Pancreas (tissue), 10 donors: ENCODE measurements around the gene TMPO. TPM values are rescaled to one million over a fixed set of nuclear protein-coding genes. Genes with fewer than 3 reads are reported as not detected.
A peak's percentile ranks its signal among the peaks of the same experiment; 100 is the strongest.
"Not testable (repeated sequence)": the region's sequence is repeated elsewhere in the genome, so short reads cannot be mapped to it uniquely, and the experiment has no call there.

Experiments
- ATAC-seq, 4 donors: fragments of 200-7000 bp; cut with Tn5 transposase; one replicate each; pipeline versions ENCODE4 v1.8.0 to v1.9.1; 2020; ENCODE audit warnings: mild to moderate bottlenecking in 4 of 4, moderate library complexity in 4 of 4
- DNase-seq, 6 donors: peaks; one replicate each; pipeline ENCODE4 v3.0.0-alpha.2; 2020
- FAIRE-seq: peaks from 2 replicates; lab custom pipeline; 2012; peaks lifted over from hg19 to GRCh38; lab: Jason Lieb, UNC
- H3K27ac ChIP-seq, 4 donors: fragments of 200-600 bp; sonication (generic); 1 replicate in 3 of 4; 2 replicates in 1 of 4; pipeline versions ENCODE4 v1.5.0 to v1.8.0; 2020
- H3K27me3 ChIP-seq, 4 donors: fragments of 200-600 bp; one replicate each; pipeline ENCODE4 v1.8.0; 2021
- H3K36me3 ChIP-seq, 3 donors: fragments of 200-600 bp; sonication (generic) in 1 of 3; one replicate each; pipeline versions ENCODE4 v1.5.0 to v1.8.0; 2020 to 2021
- H3K4me1 ChIP-seq, 3 donors: fragments of 200-600 bp; one replicate each; pipeline ENCODE4 v1.8.0; 2021
- H3K4me3 ChIP-seq, 4 donors: fragments of 200-600 bp; sonication (generic) in 2 of 4; one replicate each; pipeline versions ENCODE4 v1.5.0 to v1.8.0; 2020 to 2021
- H3K9me3 ChIP-seq, 4 donors: fragments of 200-600 bp; one replicate each; pipeline ENCODE4 v1.8.0; 2021
- WGBS, 2 donors: extraction: QIAGEN DNeasy Blood & Tissue Kit; methylation state at CpG; one replicate each; pipeline ENCODE4 v1.1.7; 2013; 5-methylcytosine and 5-hydroxymethylcytosine counted together
- intact Hi-C, 3 donors: fragments of 100-400 bp; cut with DNase I; formaldehyde crosslinking; loops; one replicate each; pipeline versions ENCODE4 v1.11.1 to v1.14.2; 2022
- polyA plus RNA-seq, 2 donors: library from polyadenylated mRNA; stranded (reverse); fragments of 200-250 nt; gene quantifications; one replicate each; pipeline ENCODE4 v1.2.3, GENCODE V29; 2013
- total RNA-seq, 6 donors: library from RNA; stranded (reverse); fragmentation: NEBNext Ultra II Directional in 4 of 6; extraction: Animal tissue kit (Norgen Biotek cat#: 25700) in 4 of 6; gene quantifications; one replicate each; pipeline versions ENCODE4 v1.2.1 to v1.2.4, GENCODE V29; 2021 to 2023
- TF ChIP-seq, protein P1 (sequence below), 4 donors: fragments of 200-600 bp; sonication (generic) in 3 of 4; IDR thresholded peaks; one replicate each; pipeline versions ENCODE4 v1.5.0 to v1.8.0; 2021; ENCODE audit warnings: antibody characterized with exemption in 4 of 4
- donor health status: healthy with polysubstance abuse.
- donor health status: DM: no; HTN: no; CAD: no; lungs with moderate emphysema.
- donor health status: DM: no; HTN: no; CAD: no.
- donor health status: control.
- donor health status: control.
- donor health status: Bipolar disorder and iron deficiency.
- donor health status: DM: yes; HTN: yes; CAD: no.
- donor health status: DM: no; HTN: no; CAD: no.
- donor health status: DM: no; HTN: no; CAD: no.
- donor health status: DM: yes; HTN: yes; CAD: no.

Gene TMPO
- total and polyA plus RNA-seq, 8 donors, result 13.7 to 49.2 (median 31.5) TPM

DNA sequence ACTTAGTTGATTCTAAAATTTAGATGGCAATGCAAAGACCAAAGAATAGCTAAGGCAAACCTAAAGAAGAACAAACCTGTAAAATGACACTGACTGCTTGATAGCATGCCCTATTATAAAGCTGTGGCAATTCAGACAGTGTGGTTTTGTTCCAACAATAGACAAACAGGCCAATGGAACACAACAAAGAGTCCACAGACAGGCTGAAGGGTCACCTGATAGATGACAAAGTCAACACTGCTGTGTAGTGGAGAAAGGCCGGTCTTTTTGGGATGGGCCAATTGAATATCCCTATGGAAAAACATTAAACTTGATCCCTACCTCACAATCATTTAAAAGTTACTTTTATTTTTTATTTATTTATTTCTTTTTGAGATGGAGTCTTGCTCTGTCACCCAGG, 44.3 kb downstream of the TMPO start:
- ATAC-seq (no peak), FAIRE-seq (no peak), DNase-seq (no peak)
- H3K27ac ChIP-seq, result no peak overlapping the region
- H3K9me3 ChIP-seq, result no peaks in the 10 kb centered on the region
- 52 to 88% methylated on average over 1 of the region's 1 CpG for WGBS, 2 donors
- H3K27me3 ChIP-seq, result no peaks in the 10 kb centered on the region
- H3K4me3 ChIP-seq, result no peak overlapping the region
- no peaks in the 10 kb centered on the region for H3K4me1 ChIP-seq
- TF ChIP-seq, protein P1, sequence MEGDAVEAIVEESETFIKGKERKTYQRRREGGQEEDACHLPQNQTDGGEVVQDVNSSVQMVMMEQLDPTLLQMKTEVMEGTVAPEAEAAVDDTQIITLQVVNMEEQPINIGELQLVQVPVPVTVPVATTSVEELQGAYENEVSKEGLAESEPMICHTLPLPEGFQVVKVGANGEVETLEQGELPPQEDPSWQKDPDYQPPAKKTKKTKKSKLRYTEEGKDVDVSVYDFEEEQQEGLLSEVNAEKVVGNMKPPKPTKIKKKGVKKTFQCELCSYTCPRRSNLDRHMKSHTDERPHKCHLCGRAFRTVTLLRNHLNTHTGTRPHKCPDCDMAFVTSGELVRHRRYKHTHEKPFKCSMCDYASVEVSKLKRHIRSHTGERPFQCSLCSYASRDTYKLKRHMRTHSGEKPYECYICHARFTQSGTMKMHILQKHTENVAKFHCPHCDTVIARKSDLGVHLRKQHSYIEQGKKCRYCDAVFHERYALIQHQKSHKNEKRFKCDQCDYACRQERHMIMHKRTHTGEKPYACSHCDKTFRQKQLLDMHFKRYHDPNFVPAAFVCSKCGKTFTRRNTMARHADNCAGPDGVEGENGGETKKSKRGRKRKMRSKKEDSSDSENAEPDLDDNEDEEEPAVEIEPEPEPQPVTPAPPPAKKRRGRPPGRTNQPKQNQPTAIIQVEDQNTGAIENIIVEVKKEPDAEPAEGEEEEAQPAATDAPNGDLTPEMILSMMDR (IDR thresholded peaks at IDR 0.05), result no peak
- intact Hi-C loops, result no loop called here
- H3K36me3 ChIP-seq, result no peaks in the 10 kb centered on the region

DNA sequence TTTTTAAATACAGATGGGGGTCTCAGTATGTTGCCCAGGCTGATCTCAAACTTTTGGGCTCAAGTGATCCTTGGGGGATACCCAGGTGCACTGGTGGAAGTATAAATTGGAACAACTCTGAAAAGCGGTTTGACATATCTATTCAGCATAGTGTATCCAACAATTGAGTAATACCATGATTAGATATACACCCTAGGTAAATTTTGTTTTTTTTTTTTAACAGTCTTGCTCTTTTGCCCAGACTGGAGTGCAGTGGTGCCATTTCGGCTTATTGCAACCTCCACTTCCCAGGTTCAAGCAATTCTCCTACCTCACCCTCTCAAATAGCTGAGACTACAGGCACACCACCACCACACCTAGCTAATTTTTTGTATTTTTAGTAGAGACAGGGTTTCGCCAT, 46.5 kb downstream of the TMPO start:
- no peak for ATAC-seq
- no peak for FAIRE-seq

DNA sequence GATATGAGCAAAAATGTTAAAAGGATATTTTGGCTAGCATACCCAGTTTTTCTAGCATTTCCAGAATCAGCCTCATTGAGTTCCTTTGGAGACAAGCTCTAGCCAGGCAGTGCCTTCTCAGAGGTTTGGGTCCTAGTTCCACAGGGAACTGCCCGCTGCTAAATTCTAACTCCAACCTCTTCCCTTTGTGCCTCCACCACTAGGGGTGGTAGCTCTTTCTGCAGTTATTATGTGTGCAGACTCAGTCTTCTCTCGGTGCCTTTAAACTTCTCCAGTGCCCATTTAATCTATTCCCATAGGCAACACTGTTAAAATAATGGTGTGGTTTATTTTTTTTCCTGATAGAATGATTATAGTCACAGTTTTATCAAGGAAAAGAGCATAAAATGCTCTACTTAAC, 56.6 kb downstream of the TMPO start:
- H3K9me3 ChIP-seq, result no peaks in the 10 kb centered on the region
- H3K27me3 ChIP-seq, result no peaks in the 10 kb centered on the region
- H3K4me3 ChIP-seq, result no peak overlapping the region
- no peaks in the 10 kb centered on the region for H3K4me1 ChIP-seq
- TF ChIP-seq, protein P1 (IDR thresholded peaks at IDR 0.05), result no peak
- H3K36me3 ChIP-seq, result no peaks in the 10 kb centered on the region
- DNase-seq, result no peak
- FAIRE-seq, result no peak
- 53 to 64% methylated on average over 2 of the region's 2 CpGs for WGBS, 2 donors
- intact Hi-C loops, result loop anchor here in 1 of 3 donors (10.0 kb wide), 1 partner anchor 433 kb away; no protein-coding TSS in a partner anchor
- peak in 1 of 4 donors; percentile 65 for ATAC-seq
- no peak overlapping the region for H3K27ac ChIP-seq

More for the DNA sequence above, 46.5 kb downstream of the TMPO start:
- Histone ChIP-seq H3K27me3 (no peaks in the 10 kb centered on the region), H3K27ac (no peak overlapping the region), H3K36me3 (no peaks in the 10 kb centered on the region), H3K4me1 (no peaks in the 10 kb centered on the region), H3K4me3 (no peak overlapping the region), H3K9me3 (no peaks in the 10 kb centered on the region)
- TF ChIP-seq, protein P1 (IDR thresholded peaks at IDR 0.05), result no peak
- no peak for DNase-seq
- intact Hi-C loops, result no loop called here
- WGBS, 2 donors, result 64 to 72% methylated on average over 3 of the region's 3 CpGs

DNA sequence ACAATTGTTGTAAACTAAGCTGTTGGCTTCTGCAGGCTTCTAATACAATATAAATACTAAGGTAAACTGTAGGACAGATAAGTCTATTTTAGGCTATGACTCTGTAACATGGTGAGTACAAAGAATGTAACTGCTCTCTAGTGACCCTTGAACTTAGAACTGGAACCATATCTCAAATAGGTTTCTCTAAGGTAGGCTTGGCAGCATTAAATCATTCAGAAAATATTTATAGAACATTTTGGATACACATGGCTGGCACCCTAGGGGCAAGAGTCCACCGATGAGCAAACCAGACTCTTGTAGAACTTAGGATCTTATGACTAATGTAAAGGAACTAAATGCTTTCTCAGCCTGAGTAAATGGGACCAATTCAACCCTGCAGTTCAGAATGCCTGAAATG, 58.7 kb downstream of the TMPO start:
- ATAC-seq (peak; percentile 44 to 77 (median 48)), FAIRE-seq (no peak), DNase-seq (no peak)
- no peaks in the 10 kb centered on the region for H3K4me1 ChIP-seq
- no peak overlapping the region for H3K4me3 ChIP-seq
- H3K27ac ChIP-seq, result no peak overlapping the region
- H3K9me3 ChIP-seq, result no peaks in the 10 kb centered on the region
- H3K36me3 ChIP-seq, result no peaks in the 10 kb centered on the region
- TF ChIP-seq, protein P1 (IDR thresholded peaks at IDR 0.05), result no peak
- whole genome bisulfite sequencing, 2 donors, result 32 to 39% methylated on average over 1 of the region's 1 CpG
- intact Hi-C loops, result loop anchor here in 1 of 3 donors (10.0 kb wide), 1 partner anchor 431 kb away; no protein-coding TSS in a partner anchor
- H3K27me3 ChIP-seq, result no peaks in the 10 kb centered on the region

DNA sequence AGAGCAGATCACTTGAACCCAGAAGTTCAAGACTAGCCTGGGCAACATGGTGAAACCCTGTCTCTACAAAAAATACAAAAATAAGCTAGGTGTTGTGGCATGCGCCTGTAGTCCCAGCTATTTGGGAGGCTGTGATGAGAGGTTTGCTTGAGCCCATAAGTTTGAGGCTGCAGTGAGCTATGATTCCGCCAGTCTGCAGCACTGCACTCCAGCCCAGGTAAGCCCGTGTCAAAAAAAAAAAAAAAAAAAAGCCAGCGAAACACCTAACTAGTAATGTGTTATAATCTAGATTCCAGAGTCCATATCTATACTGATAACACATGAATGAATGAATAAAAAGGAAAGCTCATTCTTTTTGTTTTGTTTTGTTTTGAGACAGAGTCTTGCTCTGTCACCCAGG, 59.6 kb downstream of the TMPO start:
- FAIRE-seq (no peak), DNase-seq (no peak), ATAC-seq (peak in 1 of 4 donors; percentile 25)
- Histone ChIP-seq H3K27me3 (no peaks in the 10 kb centered on the region), H3K4me3 (no peak overlapping the region), H3K9me3 (no peaks in the 10 kb centered on the region), H3K4me1 (no peaks in the 10 kb centered on the region), H3K27ac (no peak overlapping the region), H3K36me3 (no peaks in the 10 kb centered on the region)
- 68 to 85% methylated on average over 4 of the region's 4 CpGs for WGBS, 2 donors
- TF ChIP-seq, protein P1 (IDR thresholded peaks at IDR 0.05), result no peak
- intact Hi-C loops, result loop anchor here in 1 of 3 donors (10.0 kb wide), 1 partner anchor 430 kb away; no protein-coding TSS in a partner anchor

DNA sequence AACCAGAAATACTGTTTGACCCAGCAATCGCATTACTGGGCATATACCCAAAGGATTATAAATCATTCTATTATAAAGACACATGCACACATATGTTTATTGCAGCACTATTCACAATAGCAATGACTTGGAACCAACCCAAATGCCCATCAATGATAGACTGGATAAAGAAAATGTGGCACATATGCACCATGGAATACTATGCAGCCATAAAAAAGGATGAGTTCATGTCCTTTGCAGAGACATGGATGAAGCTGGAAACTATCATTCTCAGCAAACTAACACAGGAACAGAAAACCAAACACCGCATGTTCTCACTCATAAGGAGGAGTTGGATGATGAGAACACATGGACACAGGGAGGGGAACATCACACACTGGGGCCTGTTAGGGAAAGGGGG, 61.4 kb downstream of the TMPO start:
- intact Hi-C loops, result loop anchor here in 1 of 3 donors (10.0 kb wide), 1 partner anchor 428 kb away; no protein-coding TSS in a partner anchor
- H3K27me3 ChIP-seq, H3K4me1 ChIP-seq, H3K36me3 ChIP-seq, H3K27ac ChIP-seq, H3K4me3 ChIP-seq, DNase-seq, ATAC-seq, H3K9me3 ChIP-seq, FAIRE-seq: not testable (repeated sequence)
- WGBS, 2 donors, result 79 to 86% methylated on average over 2 of the region's 2 CpGs
